Left colon (tissue), 2 donors: ENCODE data around the gene HSPG2. TPM values are rescaled to one million over a fixed set of nuclear protein-coding genes. Genes with fewer than 3 reads are reported as not detected.
"Not testable (repeated sequence)": the region's sequence is repeated elsewhere in the genome, so short reads cannot be mapped to it uniquely, and the experiment has no call there.

Experiments used
- ATAC-seq: fragments of 200-7000 bp; cut with Tn5 transposase; one replicate; pipeline ENCODE4 v1.9.1; 2020; ENCODE audit warnings: mild to moderate bottlenecking, moderate library complexity
- DNase-seq, 2 donors: peaks; one replicate each; pipeline ENCODE4 v3.0.0-alpha.2; 2020
- intact Hi-C, 2 donors: fragments of 100-400 bp; cut with DNase I in 1 of 2; cut with micrococcal nuclease in 1 of 2; formaldehyde crosslinking; loops; one replicate each; pipeline versions ENCODE4 v1.11.2 to v1.14.0; 2022; cut with DNase I, micrococcal nuclease
- long read RNA-seq: library from polyadenylated mRNA; unstranded; transcript quantifications from one replicate; pipeline ENCODE4 v2.0.0, GENCODE V29; 2021
- total RNA-seq, 2 donors: library from RNA; stranded (reverse); fragmentation: NEBNext Ultra II Directional; extraction: Animal tissue kit (Norgen Biotek cat#: 25700); gene quantifications; one replicate each; pipeline ENCODE4 v1.2.1, GENCODE V29; 2021
- donor health status: DM: no; HTN: no; CAD: no.
- donor health status: DM: yes; HTN: yes; CAD: no.

HSPG2 gene
- 100 to 1,000 TPM; 180 to 206 TPM for total RNA-seq
- long read RNA-seq, partial matches to known transcripts, result 29 of 58 reads
- long read RNA-seq, other reads (novel, unspliced or antisense), result 28 of 58 reads

DNA sequence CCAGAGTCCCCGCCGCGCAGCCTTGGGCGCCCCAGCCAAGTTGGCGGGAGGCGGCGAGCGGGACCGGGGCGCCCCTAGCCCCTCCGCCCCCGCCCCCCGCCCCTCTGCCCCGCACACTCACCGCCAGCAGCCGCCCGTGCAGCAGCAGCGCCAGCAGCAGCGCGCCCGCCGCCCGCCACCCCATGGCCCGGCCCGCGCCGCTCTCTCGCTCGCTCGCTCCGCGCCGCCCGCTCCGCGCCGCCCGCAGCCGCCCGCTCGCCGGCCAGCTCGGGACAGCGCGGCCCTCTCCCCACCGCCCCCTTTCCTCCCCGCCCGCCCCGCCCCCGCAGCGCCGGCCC, at the start of gene HSPG2:
Gene HSPG2 (minus strand): TSS at position 277 of the 338 bp plus-strand sequence. CDS start 93 bp downstream, at position 184.
- intact Hi-C loops, result no loop called here
- ATAC-seq, result no peak

DNA sequence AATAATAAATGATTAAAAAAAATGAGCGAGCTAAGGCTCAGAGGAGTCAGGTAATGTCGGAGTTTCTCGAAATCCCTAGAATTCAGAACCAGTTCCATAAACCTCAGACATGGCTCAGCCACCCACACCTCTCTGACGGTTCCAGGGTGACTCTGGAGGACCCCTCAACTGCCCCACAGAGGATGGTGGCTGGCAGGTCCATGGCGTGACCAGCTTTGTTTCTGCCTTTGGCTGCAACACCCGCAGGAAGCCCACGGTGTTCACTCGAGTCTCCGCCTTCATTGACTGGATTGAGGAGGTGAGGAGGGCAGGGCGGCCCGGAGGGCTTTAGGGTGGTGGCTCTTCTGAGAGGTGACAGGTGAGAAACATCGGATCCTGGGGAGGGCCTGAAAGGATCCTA, 49.3 kb upstream of the HSPG2 start:
- intact Hi-C loops, ATAC-seq, DNase-seq: not testable (repeated sequence)

More for the DNA sequence above, at the start of gene HSPG2:
- no peak for DNase-seq

DNA sequence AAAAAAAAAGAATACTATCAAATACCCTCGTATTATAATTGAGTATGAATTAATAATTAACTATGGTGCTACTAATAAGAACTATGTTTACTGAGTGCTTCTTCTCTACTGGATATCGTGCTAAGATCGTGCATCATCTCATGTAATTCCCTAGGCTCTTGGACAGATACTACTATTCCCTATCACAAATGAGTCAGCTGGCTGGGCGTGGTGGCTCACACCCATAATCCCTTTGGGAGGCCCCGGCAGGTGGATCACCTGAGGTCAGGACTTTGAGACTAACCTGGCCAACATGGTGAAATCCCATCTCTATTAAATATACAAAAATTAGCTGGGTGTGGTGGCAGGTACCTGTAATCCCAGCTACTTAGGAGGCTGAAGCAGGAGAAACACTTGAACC, 48.8 kb upstream of the HSPG2 start:
- ATAC-seq, result peak; percentile 78
- DNase-seq, intact Hi-C loops: not testable (repeated sequence)

DNA sequence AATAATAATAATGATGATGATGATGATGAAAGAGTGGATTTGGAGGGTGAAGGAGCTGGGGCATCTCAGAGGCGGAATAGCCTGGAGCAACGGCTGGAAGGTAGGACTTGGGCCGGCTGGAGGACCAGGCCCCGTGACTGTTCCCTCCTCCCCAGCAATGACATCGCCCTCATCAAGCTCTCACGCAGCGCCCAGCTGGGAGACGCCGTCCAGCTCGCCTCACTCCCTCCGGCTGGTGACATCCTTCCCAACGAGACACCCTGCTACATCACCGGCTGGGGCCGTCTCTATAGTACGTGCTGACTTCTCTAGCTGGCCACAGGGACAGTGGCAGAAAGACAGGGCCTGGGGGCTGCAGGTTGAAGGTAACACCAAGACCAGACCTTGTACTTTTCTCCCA, 46.4 kb upstream of the HSPG2 start:
- intact Hi-C loops, DNase-seq, ATAC-seq: not testable (repeated sequence)

DNA sequence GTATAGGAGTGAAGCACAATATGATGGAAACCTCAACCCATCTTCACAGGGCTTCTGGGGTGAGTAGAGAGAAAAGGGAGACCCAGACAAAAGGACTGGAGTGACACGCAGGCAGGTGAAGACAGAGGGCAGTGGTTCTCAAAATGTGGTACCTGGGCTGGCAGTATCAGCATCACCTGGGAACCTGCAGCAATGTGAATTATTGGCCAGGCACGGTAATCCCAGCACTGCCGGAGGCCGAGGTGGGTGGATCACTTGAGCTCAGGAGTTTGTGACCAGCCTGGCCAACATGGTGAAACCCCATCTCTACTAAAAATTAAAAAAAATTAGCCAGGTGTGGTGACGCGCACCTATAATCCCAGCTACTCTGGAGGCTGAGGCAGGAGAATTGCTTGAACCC, 45.0 kb upstream of the HSPG2 start:
- DNase-seq, intact Hi-C loops, ATAC-seq: not testable (repeated sequence)

DNA sequence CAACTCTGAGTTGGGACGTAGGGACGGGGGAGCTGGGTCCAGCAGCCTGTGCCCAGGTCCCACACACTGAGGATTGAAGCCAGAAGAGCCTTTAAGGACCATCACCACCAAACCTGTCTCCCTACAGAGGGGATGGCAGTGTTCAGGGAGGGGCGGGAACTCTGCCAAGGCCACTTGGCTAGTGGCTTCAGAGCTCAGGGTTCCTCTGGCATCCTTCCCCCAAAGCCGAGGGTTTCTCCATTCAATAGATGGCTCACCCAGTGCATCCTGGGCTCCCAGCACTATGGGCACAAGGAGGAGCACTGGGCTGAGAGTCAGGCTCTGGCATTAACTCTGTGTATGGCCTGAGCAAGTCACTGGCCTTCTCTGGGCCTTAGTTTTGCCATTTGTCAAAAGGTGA, 44.1 kb upstream of the HSPG2 start:
- intact Hi-C loops, DNase-seq, ATAC-seq: not testable (repeated sequence)

DNA sequence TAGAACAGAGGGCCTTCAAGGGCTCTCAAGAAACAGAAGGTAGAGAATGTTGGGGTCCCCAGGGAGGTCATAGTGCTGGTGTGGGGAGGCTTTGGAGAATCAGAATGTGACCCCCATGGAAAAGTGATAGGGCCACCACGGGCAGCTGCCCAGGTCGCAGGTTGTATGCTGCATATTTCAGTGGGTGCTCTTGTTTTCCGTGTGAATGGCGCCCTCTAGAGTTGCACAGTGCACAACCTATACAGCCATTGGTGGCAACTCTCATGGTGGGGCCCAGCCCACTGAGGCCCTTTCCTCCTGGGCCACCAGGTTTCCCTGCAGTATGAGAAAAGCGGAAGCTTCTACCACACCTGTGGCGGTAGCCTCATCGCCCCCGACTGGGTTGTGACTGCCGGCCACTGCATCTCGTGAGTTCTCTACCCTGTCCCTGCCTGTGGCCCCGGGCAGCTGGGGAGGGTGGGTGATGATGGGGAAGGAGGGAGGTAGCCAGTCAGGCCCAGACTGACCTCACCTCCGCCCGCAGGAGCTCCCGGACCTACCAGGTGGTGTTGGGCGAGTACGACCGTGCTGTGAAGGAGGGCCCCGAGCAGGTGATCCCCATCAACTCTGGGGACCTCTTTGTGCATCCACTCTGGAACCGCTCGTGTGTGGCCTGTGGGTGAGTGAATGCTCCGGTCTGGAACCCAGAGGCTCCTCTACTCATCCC, 43.6 kb upstream of the HSPG2 start:
- ATAC-seq, result peak; percentile 48
- DNase-seq, intact Hi-C loops: not testable (repeated sequence)

DNA sequence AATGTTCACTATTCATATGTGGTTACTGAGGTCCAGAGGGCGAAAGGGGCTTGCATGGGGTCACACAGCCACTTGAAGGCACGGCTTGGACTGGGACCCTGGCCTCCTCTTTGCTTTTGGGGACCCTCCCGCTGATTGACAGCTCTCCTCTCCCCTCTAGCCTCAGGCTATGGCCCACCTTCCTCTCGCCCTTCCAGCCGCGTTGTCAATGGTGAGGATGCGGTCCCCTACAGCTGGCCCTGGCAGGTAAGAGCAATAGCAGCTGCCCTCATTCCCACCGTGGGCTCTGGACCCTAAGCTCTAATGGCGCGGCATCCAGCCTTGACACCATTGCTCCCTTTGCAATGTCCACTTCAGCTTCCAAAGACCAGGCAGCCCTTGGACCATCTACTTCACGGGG, 41.1 kb upstream of the HSPG2 start:
- ATAC-seq, intact Hi-C loops, DNase-seq: not testable (repeated sequence)

DNA sequence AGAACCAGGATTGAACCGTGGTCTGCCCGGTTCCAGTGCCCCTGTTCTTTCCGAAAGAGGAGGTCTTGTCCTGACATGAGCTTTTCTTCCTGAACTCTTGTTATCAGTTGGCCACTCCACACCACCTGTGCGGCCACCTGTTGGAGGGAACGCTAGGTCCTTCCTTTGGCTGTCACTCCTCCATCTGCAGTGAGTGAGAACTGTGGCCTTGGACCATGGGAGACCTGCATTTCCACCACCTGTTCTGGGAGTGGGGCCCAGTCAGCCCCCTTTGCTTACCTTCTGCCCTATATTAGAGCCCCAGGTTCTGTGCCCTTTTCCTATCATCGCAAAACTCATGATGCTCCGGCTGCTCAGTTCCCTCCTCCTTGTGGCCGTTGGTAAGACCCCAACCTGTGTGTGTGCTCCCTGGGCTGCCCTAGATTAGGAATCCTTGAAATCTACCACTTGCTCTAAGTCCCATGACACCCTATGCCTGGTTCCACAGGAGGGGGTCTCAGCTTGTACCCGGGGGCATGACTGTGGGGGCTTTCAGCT, 39.7 kb upstream of the HSPG2 start, which contains the start of gene CELA3B:
Gene CELA3B (plus strand): TSS at position 320 of the 537 bp plus-strand sequence. CDS start 18 bp downstream, at position 338.
- intact Hi-C loops, result not testable (repeated sequence)

DNA sequence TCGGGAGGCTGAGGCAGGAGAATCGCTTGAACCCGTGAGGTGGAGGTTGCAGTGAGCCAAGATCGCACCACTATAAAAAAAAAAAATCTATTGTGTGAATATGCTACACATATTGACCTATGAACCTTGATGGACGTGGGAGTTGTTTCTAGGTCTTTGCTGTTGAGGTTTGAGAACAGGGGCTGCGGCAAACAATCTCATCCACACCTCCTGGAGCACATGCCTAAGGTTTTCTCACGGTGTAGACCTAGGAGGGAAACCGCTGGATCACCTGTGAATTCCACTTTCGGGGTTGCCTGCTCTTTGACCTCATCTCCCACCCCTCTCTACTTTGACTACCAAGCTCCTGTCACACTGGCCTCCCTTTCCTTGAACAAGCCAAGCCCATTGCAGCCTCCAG, 38.2 kb upstream of the HSPG2 start:
- ATAC-seq, DNase-seq, intact Hi-C loops: not testable (repeated sequence)

More for the DNA sequence above, 39.7 kb upstream of the HSPG2 start, which contains the start of gene CELA3B:
- not testable (repeated sequence) for DNase-seq, ATAC-seq

DNA sequence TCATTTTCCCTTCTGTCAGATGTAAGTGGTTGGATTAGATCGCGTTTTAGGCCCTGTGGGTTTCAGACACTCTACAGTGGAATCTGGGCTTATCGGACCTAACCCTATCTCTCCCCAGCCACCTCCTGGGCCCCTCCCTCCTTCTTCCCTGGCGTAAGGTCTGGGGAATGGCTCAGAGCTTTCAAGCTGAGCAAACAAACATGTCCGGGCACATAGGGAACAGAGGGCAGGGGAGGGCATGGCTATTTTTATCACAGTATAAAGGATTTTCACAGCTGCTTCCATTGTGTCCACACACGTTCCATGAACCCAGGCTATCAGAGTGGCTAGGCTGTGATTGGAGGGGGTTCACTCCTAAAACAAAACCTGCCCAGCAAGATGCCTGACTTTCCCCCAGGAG, 37.6 kb upstream of the HSPG2 start:
- intact Hi-C loops, result not testable (repeated sequence)
- peak; percentile 32 to 66 for DNase-seq
- ATAC-seq, result peak; percentile 82

DNA sequence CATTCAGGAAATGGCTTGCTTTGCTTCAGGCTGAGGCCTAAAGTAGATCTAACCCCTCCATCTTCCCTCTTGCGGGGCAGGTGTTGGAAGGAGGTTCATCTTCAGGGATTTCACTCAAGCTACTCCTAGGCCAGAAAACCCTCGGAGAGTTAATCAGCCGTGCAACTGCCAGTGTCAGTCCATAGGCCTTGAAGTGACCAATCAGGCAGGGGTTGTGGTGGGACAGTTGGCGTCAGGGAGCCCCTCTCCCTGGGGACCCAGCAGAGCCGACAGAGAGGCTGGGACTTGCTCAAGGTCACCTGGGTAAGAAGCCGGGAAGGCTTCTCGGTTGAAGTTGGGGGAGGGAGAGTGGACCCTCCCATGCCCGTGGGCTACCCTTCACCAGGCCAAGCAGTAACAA, 36.8 kb upstream of the HSPG2 start:
- intact Hi-C loops, DNase-seq, ATAC-seq: not testable (repeated sequence)

DNA sequence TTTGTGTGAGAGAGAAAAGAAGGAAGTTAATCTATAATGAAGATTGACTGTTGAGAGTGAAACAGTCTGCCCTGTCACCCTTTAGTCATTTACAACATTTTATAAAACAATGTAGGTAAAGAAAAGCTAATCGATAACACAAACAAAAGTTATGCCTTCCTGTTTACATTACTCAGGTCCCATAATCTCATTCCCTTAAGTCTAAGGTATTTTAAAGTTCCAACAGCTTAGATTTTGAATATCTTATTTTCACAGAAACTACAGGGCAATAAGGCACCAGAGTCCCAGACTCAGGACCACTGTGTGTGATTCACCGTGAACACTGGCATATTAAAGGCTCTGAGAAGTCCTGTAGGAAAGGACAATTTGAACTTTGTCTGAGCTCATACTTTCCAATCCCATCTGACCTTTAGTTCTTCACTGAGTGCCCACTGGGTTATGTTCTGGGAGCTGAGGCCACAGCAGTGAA, 35.9 kb upstream of the HSPG2 start:
- intact Hi-C loops, DNase-seq: not testable (repeated sequence)
- ATAC-seq, result peak; percentile 54

DNA sequence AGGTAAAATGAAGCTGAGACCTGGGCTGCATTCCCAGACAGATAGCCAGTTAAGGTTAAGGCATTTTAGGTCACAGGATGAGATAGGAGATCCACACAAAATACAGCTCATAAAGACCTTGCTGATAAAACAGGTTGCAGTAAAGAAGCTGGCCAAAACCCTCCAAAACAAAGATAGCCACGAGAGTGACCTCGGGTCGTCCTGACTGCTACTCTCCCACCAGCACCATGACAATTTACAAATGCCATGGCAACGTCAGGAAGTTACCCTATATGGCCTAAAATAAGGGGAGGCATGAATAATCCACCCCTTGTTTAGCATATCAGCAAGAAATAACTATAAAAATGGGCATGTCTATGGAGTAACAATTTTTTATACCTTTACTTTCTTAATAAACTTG, 33.4 kb upstream of the HSPG2 start:
- intact Hi-C loops, DNase-seq, ATAC-seq: not testable (repeated sequence)

DNA sequence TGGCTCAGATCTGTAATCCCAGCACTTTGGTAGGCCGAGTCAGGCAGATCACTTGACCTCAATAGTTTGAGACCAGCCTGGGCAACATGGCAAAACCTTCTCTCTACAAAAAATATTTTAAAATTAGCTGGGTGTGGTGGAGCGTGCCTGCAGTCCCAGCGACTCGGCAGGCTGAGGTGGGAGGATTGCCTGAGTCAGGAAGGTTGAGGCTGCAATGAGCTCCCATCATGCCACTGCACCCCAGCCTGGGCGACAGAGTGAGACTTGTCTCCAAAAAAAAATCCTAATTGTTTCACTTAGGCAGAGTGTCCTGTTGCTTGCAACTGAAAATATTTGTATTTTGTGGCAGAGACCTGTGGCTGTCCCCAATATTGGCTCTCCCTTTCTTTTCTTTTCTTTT, 32.0 kb upstream of the HSPG2 start:
- DNase-seq, ATAC-seq, intact Hi-C loops: not testable (repeated sequence)

DNA sequence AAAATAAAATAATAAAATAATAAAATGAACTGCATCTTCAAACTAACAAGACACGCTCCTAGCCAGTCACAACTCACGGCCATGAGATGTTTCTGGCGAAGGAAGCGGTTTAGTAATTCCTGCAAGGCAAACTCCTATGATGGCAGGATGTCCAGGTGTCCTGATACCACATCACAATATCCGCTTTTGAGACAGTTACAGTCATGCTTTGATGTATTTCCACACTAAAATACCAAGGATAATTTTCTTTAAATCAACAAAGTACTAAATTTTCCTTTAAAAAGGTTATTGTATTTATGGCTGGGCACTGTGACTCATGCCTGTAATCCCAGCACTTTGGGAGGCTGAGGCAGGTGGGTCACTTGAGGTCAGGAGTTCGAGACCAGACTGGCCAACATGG, 30.1 kb upstream of the HSPG2 start:
- intact Hi-C loops, ATAC-seq, DNase-seq: not testable (repeated sequence)

DNA sequence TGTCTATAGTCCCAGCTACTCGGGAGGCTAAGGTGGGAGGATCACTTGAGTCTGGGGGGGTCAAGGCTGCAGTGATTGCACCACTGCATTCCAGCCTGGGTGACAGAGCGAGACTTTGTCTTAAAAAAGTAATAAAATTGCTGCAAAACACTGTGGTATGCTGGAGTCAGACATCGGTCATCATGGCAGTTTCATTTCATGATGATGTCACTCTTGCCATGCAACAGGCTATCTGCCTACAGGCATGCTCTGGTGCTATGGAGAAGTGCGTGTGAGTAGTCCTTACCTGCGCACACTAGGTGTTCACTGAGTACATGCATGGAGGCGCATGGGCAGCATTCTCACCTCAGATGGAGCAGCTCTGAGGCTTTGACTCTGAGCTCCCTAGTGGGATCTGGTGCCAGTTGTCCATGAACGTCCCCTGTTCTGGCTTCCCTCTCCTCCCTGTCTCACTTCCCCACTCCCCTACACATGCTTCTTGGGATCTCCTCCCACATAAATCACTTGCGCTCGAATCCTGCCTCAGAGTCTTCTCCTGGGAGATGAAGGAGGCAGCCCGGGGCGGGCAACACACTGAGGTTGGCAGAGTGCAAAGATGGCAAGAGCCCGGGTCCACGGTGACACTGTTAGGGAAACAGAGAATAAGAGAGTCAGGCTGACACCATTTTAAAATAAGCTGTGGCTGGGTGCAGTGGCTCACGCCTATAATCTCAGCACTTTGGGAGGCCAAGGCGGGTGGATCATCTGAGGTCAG, 29.3 kb upstream of the HSPG2 start:
- intact Hi-C loops, result no loop called here
- ATAC-seq (no peak), DNase-seq (no peak)

DNA sequence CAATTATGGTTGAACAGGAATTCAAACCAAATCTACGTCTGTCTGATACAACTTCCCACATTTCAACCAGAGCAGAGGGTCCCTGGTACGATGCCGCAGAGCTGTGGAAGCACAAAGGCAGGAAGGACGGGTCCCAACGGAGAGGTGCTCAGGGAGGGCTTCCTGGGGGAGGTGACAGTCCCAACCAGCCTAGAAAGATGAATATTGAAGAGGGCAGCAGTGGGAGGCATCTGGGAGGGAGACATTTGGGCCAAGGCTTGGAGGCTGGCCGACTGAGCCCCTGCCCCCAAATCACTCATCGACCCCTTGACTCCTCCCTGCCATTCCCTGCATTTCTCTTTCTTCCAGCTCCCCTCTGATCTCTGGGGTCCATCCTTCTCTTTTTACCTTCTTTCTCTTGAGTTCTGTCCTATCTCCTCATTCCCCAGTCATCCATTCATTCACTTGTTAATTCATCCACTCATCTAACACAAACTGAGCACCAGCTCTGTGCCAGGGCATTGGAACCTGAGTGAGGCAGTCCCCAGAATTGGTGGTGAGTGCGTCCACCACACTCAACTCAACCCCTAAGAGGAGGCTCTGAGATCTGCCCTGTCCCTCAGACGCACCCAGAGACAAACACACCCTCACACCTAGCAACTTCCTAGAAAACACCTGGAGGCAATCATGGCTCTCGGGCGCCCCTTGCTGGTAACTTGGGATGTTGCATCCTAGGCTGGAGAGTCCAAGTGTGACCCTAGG, 26.5 kb upstream of the HSPG2 start:
- intact Hi-C loops, result no loop called here
- peak; percentile 94 for ATAC-seq
- DNase-seq, result peak; percentile 66 to 82

DNA sequence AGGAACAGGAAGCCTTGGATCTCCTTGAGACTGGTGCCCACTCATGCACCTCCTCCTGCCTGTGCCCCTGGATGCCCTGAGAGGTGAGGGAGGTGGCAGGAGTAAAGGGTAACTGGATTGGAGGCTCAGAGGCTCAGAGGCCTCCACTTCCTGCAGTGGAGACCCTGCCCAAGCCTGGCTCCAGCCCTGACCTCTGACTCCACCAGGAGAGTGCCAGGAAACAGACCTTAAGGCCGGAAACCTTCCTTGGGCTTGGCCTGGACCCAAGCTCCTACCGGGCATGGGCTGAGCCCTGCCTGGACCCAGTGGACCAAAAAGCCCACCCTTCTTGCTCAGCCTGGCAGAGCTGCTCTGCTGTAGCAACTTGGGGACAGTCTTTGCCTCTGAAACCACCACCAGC, 24.7 kb upstream of the HSPG2 start:
- intact Hi-C loops, result no loop called here

More for the DNA sequence above, 24.7 kb upstream of the HSPG2 start:
- ATAC-seq (no peak), DNase-seq (no peak)
